Measurements from ENCODE around the gene MDH2. TPM values are rescaled to one million over a fixed set of nuclear protein-coding genes. Genes with fewer than 3 reads are reported as not detected.
A peak's percentile ranks its signal among the peaks of the same experiment; 100 is the strongest.

The MDH2 gene
- total RNA-seq, 2 experiments from 2014 or later = 66.4 to 68.3 TPM

DNA sequence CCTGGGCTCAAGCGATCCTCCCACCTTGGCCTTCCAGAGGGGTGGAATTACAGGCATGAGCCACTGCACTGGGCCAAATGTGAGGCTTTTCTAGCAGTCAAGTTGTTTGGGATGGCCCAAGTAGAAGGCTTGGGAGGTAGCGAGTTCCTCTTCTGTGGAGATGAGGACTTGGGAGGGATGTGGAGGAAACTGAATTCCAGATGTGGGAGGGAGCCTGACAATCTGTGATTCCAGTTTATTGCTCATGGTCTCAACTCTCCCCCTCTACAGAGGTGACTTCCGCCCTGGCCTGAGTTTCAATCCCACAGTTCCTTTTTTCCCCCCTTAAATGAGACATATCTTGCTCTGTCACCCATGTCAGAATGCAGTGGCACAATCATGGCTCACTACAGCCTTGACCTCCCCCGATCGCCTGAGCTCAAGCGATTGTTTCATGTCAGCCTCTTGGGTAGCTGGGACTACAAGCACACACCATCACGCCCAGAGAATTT is 3.5 kb upstream of the MDH2 start:
- peak overlapping the region; percentile 78 for H3K4me3 Mint-ChIP-seq
- H3K4me1 Mint-ChIP-seq (ENCODE audit: low read depth) = peaks cover 49% of the 10 kb centered on the region
- no peaks in the 10 kb centered on the region for H3K27me3 Mint-ChIP-seq
- Histone ChIP-seq H3K4me3 (ENCODE audit: low read length) (no peak overlapping the region), H3K36me3 (ENCODE audit: insufficient read depth, low read length) (peaks cover 13% of the 10 kb centered on the region), H3K9me3 (ENCODE audit: control insufficient read depth in 1 of 2, insufficient read depth in 1 of 2, low read length in 2 of 2) (no peaks in the 10 kb centered on the region), H3K27me3 (ENCODE audit: control insufficient read depth in 1 of 2, insufficient read depth in 2 of 2, low read length in 2 of 2) (no peaks in the 10 kb centered on the region), H3K27ac (ENCODE audit: low read depth in 1 of 2, low read length in 2 of 2) (no peak overlapping the region), H3K4me1 (ENCODE audit: insufficient read depth, low read length) (peaks cover 37% of the 10 kb centered on the region)
- DNase-seq (no peak), ATAC-seq (ENCODE audit: poor library complexity) (no peak)
- H3K9me3 Mint-ChIP-seq = no peaks in the 10 kb centered on the region
- TF ChIP-seq, protein P1, sequence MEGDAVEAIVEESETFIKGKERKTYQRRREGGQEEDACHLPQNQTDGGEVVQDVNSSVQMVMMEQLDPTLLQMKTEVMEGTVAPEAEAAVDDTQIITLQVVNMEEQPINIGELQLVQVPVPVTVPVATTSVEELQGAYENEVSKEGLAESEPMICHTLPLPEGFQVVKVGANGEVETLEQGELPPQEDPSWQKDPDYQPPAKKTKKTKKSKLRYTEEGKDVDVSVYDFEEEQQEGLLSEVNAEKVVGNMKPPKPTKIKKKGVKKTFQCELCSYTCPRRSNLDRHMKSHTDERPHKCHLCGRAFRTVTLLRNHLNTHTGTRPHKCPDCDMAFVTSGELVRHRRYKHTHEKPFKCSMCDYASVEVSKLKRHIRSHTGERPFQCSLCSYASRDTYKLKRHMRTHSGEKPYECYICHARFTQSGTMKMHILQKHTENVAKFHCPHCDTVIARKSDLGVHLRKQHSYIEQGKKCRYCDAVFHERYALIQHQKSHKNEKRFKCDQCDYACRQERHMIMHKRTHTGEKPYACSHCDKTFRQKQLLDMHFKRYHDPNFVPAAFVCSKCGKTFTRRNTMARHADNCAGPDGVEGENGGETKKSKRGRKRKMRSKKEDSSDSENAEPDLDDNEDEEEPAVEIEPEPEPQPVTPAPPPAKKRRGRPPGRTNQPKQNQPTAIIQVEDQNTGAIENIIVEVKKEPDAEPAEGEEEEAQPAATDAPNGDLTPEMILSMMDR (IDR thresholded peaks at IDR 0.05) = no peak
- CTCF ChIA-PET = no interaction called here
- H3K36me3 Mint-ChIP-seq (ENCODE audit: low read depth) = peaks cover 21% of the 10 kb centered on the region
- POLR2A ChIA-PET = no interaction called here
- no peak overlapping the region for H3K27ac Mint-ChIP-seq
- intact Hi-C loops (cut with DNase I, micrococcal nuclease) = no loop called here

- Histone ChIP-seq H3K4me3 (ENCODE audit: low read length) (peak overlapping the region; percentile 100), H3K9me3 (ENCODE audit: control insufficient read depth in 1 of 2, insufficient read depth in 1 of 2, low read length in 2 of 2) (no peaks in the 10 kb centered on the region), H3K27me3 (ENCODE audit: control insufficient read depth in 1 of 2, insufficient read depth in 2 of 2, low read length in 2 of 2) (no peaks in the 10 kb centered on the region), H3K36me3 (ENCODE audit: insufficient read depth, low read length) (peaks cover 8% of the 10 kb centered on the region), H3K4me1 (ENCODE audit: insufficient read depth, low read length) (peaks cover 57% of the 10 kb centered on the region), H3K27ac (ENCODE audit: low read depth in 1 of 2, low read length in 2 of 2) (peak overlapping the region; percentile 65 to 96)
- POLR2A ChIA-PET = interaction anchor here (0.7 to 3.3 kb wide), 11 partner anchors 8 to 561 kb away, joined by 3 to 21 read pairs (median 4); partner anchors contain the start of genes POM121C, POR and RHBDD2
- H3K36me3 Mint-ChIP-seq (ENCODE audit: low read depth) = peaks cover 36% of the 10 kb centered on the region
- TF ChIP-seq, protein P1 (IDR thresholded peaks at IDR 0.05) = no peak
- H3K27ac Mint-ChIP-seq = peak overlapping the region; percentile 96
- intact Hi-C loops (cut with DNase I, micrococcal nuclease) = loop anchor here in 1 of 2 experiments (2.0 kb wide), 2 partner anchors 53 to 117 kb away; partner anchors contain the start of gene TMEM120A
- H3K27me3 Mint-ChIP-seq = no peaks in the 10 kb centered on the region
- H3K4me3 Mint-ChIP-seq = peak overlapping the region; percentile 93
- DNase-seq (peak in 2 of 14 experiments; percentile 8 to 39), ATAC-seq (ENCODE audit: poor library complexity) (no peak)
- no peaks in the 10 kb centered on the region for H3K9me3 Mint-ChIP-seq
- peaks cover 61% of the 10 kb centered on the region for H3K4me1 Mint-ChIP-seq (ENCODE audit: low read depth)
- CTCF ChIA-PET = no interaction called here
Observed at GRCh38 chr7:76047305-76047810, 548 bp upstream of the MDH2 start.

- H3K4me1 ChIP-seq (ENCODE audit: insufficient read depth, low read length) = peaks cover 57% of the 10 kb centered on the region
- no peaks in the 10 kb centered on the region for H3K9me3 ChIP-seq (ENCODE audit: control insufficient read depth in 1 of 2, insufficient read depth in 1 of 2, low read length in 2 of 2)
- DNase-seq (peak in 4 of 14 experiments; percentile 3 to 26 (median 9)), ATAC-seq (ENCODE audit: poor library complexity) (peak; percentile 22)
- no peaks in the 10 kb centered on the region for H3K27me3 Mint-ChIP-seq
- peaks cover 13% of the 10 kb centered on the region for H3K36me3 ChIP-seq (ENCODE audit: insufficient read depth, low read length)
- peak overlapping the region; percentile 100 for H3K4me3 ChIP-seq (ENCODE audit: low read length)
- ChIA-PET CTCF (no interaction called here), POLR2A (interaction anchor here (0.6 to 3.3 kb wide), 7 partner anchors 18 to 563 kb away, joined by 3 to 21 read pairs (median 4); partner anchors contain the start of genes POM121C, POR and RHBDD2)
- peak overlapping the region; percentile 65 to 96 for H3K27ac ChIP-seq (ENCODE audit: low read depth in 1 of 2, low read length in 2 of 2)
- no peaks in the 10 kb centered on the region for H3K9me3 Mint-ChIP-seq
- intact Hi-C loops (cut with DNase I, micrococcal nuclease) = no loop called here
- peak overlapping the region; percentile 93 for H3K4me3 Mint-ChIP-seq
- H3K27ac Mint-ChIP-seq = peak overlapping the region; percentile 96
- no peaks in the 10 kb centered on the region for H3K27me3 ChIP-seq (ENCODE audit: control insufficient read depth in 1 of 2, insufficient read depth in 2 of 2, low read length in 2 of 2)
- peaks cover 43% of the 10 kb centered on the region for H3K36me3 Mint-ChIP-seq (ENCODE audit: low read depth)
- TF ChIP-seq, protein P1 (IDR thresholded peaks at IDR 0.05) = no peak
- H3K4me1 Mint-ChIP-seq (ENCODE audit: low read depth) = peaks cover 67% of the 10 kb centered on the region
Observed at GRCh38 chr7:76048668-76048988, 722 bp downstream of the MDH2 start.
